DMS53 treated with DMSO at 0.1 percent for 48 hours (cell line): ENCODE measurements around the gene ELL.

Experiments
- DNase-seq: peaks from one replicate; lab custom pipeline; 2025; ENCODE audit not compliant: unreplicated experiment; lab: John Stamatoyannopoulos, UW

Gene ELL

GRCh38 chr19:18449552-18449951 lies 72.3 kb downstream of the ELL start:
- no peak for DNase-seq

DNA sequence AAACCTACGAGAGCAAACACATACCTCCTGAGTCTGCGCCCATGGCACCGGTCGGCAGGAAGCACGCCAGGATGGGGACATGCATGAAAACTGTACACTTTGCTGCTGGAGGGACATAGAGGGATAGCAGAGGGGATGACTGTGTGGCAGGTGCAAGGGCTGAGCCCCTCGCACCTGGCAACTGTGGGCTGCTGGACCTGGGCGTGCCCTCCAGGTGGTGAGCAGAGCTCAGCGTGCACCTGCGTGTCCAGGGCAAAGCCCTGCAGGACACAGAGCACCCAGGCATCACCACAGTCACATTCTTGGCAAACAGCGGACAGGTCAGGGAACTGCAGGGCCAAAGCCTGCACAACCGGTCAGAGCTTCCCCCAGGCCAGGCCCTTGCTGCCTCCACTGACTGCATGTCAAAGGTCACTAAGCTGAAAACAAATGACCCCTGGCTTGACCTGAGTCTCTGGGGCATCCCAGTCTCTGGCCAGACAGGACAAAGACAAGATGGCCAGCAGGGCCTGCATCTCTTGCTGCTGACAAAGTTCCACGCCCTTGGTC lies 75.0 kb downstream of the ELL start:
- DNase-seq, result no peak

DNA sequence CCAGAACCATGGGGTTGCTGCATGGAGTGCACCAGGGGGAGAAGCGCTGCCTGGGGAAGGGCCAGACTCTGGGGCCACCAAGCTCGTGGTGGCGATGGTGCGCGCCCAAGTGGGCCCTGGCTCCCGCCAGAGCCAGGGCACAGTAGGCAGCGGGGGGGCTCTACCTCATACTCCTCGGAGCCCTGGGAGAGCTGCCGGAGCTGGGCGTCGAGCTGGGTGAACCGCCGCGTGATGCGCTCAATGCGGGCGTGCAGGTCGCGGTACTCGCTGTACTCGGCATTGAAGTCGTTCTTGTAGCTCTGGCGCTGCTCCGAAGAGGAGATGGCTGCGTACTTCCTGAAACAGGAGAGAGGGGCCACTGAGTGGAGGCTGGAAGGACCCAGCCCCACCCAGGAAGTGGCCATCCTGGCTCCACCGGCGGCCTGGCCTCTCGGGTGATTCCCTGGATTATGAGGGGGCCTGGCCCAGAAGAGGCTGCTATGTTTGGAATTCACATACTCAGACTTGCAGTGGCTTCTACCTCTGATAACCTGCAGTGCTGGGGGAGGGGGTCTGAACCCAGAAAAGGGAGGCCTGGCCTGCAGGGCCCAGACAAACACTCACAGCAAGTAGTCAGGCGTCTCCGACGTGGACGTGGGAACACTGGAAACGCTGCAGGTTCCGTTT lies 75.6 kb downstream of the ELL start:
- DNase-seq, result no peak

GRCh38 chr19:18445262-18445948 lies 76.5 kb downstream of the ELL start:
- DNase-seq, result no peak

DNA sequence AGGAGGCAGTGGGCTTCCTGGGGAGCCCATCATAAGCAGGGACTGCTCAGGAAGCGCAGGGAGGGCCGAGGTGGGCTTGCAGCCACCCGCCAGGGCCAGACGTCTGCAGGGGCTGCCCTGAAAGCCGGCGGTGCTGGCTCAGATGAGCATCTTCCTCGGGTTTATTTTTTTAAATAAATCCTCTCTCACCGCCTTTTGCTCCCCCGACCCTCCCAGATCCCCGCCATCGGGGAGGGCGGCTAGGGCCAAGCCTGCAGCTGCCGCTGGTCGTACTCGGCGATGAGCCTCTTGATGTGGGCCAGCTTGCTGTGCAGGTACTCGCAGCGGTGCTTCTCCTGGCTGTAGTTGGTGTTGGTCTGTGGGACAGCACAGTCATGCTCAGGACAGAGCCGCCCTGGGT lies 77.4 kb downstream of the ELL start:
- DNase-seq, result no peak

DNA sequence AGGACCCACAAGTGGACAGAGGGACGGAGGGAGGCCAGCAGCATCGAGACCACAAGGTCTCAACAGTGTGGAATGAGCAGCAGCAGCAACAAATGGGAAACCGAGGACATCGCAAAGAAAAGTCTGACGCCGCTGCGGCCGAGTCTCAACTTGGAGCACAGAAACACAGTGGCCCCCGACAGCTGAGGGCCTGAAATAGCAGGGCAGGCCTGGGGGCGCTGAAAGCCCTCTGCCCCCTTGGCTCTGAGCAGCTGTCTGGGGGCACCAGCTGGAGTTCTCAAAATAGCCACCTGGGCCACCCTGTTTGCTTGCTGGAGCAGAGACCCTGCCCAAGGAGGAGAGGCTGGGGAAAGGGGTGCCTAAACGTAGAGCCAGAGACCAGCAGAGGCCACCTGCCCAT lies 78.0 kb downstream of the ELL start:
- no peak for DNase-seq

- no peak for DNase-seq
These were observed 78.5 kb downstream of the ELL start for GRCh38 chr19:18443406-18443805.

GRCh38 chr19:18442941-18443340 lies 78.9 kb downstream of the ELL start:
- DNase-seq, result no peak

- no peak for DNase-seq
These were observed 79.8 kb downstream of the ELL start for GRCh38 chr19:18441804-18442788.

DNA sequence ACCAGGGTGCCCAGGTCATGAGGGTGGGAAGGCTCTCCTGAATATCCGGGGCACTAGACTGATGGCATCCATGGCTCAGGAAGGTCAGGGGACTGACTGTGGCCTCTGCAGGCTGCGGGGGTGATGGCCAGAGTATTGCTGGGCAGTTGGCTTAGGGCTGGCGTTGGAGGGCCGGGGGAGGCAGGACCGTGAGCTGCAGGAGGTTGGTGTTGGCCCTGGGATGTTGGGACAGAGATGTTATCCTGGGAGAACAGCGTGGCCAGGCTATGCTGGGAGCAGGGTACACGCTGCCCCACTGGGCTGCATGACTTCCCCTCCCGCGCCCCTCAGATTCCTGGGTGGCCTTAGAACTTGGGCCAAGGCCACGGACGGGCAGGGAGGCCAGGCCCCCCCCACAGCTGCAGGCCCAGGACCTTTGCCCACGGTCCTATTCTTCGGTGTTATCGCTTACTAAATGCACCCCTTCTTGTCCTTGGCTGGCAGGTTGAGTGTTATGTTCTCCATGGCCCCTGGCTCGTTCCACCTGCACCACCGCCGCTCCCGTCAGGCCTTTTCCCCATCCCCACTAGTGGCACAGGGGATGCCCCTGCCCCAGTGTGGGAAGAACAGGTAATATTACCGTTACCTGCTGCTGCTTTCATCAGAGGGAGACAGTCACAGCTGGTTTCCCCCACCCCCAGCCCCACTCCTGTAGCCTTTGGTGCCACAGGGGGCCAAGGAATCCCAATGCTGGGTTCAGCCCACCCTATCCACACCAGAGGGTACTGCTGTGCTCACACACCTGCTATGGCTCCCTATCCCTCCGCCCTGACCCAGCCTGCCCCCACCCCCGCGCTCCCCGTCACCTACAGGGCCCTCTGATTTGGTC lies 80.7 kb downstream of the ELL start:
- no peak for DNase-seq

- DNase-seq, result no peak
These were observed 81.4 kb downstream of the ELL start for GRCh38 chr19:18440415-18440877.

DNA sequence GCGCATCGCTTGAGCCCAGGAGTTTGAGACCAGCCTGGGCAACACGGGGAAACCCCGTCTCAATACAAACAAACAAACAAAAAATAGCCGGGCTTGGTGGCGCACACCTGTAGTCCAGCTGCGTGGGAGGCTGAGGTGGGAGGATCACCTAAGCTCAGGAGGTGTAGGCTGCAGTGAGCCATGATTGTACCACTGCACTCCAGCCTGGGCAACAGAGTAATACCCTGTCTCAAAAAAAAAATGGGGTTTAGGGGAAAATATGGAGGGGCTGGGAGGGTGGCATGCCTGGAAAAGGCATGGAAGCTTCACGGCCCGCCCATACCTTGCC lies 82.0 kb downstream of the ELL start:
- DNase-seq, result no peak

DNA sequence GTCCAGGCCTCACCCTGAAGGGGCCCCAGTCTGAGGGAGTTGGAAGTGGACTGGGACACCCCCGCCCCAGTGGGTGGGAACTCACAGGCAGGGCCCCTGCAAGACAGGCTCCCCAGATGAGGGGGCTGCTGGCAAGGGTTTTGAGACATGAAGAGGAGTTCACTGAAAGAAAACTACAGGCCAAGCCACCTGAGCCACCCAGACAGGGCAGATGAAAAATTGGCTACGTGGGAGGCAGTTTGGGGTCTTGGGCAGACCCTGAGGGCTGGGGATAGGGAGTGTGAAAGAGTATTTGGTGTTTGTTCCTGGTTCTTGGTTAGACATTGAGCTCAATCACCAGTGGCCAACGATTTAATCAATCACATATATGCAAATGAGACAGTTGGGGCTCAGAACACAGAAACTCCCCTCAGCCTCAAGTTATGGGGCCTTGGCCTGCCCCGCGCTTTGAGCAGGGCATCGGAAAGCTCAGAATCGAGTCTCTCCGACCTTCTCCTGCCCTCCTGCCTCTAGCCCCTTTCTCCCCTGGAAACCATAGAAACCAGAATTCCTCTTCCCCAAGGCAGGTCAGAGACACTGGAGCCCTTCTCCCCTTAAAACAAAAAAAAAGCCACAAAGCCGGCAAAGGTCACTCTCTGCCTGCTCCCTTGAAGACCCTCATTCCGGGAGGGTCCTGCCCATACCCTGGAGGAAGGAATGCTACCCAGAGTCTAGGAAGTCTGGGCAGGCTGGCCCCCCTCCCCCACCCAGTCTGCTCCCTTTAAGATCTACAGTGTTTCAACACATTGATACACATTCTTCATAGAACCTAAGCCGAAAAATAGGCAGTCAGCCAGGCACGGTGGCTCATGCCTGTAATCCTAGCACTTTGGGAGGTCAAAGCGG lies 82.6 kb downstream of the ELL start:
- no peak for DNase-seq

DNA sequence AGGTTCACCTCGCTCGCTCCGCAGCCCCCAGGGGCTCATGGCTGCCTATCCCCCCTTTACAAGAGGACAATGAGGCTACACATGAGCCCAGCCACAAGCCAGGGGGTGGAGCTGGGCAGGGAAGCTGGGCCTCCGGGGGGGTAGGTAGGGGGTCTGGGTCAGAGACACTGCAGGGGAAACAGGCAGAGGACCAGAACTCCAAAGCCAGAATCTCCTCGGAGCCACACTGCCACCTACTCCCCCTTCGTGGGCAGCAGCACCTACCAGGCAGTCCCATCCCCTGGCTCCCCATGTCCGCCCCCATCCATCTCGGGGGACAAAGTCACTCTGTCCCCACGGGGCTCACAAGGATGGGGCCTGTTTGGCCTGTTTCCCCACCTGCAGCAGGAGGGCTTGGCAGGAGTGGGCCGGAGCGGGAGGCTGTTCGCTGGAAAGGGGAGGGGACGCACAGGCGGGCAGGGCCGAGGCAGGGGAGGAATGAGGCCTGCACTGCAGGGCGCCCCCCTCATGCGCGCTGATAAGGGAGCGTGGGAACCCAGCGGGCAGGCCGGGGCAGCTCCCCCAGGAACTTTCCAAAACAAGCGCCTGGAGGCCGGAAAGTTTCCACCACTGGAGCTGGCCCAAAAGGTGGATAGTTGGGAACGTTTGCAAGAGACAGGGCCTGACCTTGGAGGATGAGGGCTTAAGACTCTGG lies 83.4 kb downstream of the ELL start:
- no peak for DNase-seq

GRCh38 chr19:18437491-18438330 lies 84.2 kb downstream of the ELL start, which contains the start of gene ISYNA1:
TSS of gene ISYNA1 (minus strand) at chr19:18438133. CDS start at chr19:18437979, 154 bp downstream.
- no peak for DNase-seq

DNA sequence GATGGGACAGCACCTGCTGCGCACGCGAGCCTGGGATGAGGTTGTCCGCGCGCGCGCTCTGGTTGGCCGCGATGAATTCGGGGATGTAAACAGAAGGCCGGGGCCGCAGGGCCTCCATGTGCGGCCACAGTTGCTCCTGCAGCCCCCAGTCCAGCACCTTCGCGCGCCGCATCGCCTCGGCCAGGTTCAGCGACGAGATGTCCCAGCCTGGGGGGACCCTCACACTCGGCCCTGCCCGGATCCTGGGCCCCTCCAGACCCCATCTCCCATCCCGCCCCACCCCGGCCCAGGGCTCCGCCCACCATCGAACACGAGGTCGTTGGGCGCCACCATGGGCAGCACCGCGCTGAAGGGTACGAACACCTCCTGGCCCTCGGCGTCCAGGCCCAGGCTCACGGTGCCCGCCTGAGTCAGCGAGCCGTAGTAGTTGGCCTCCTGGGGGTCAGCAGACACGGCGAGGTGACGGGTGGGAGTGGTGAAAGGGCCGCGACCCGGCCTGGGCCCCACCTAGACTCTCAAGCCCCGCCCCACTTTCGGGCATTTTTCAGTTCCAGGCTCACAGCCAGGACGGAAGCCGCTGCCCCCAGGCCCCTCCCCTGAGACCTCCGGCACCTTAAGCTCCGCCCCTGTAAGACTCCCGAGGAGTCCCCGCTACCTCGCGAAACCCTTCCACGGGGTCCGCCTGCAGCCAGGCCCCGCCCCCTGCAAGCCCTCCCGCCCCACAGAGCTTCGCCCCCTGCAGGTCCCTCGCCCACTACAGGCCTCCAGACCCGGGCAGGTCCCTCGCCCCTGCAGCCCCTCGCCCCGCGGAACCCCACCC lies 85.0 kb downstream of the ELL start:
- no peak for DNase-seq
